Neural cell (in vitro differentiated cells): ENCODE results near the gene NEURL1.

Source experiments
- EZH2 ChIP-seq: fragments of 200-600, 300-800 bp; shearing (Covaris generic), sonication (generic); IDR thresholded peaks from 2 replicates; pipeline ENCODE4 v1.6.1; 2014; ENCODE audit warnings: antibody characterized with exemption, low read length, borderline replicate concordance, mild to moderate bottlenecking; ENCODE audit not compliant: insufficient read depth, poor library complexity, severe bottlenecking
- MXI1 ChIP-seq: fragments of 450-650 bp; conservative IDR thresholded peaks from 2 replicates; pipeline ENCODE4 v1.6.1; 2014; ENCODE audit warnings: antibody characterized with exemption, mild to moderate bottlenecking; ENCODE audit not compliant: poor library complexity, severe bottlenecking
- POLR2AphosphoS5 ChIP-seq: IDR thresholded peaks from 2 replicates; pipeline ENCODE4 v1.6.1; 2012
- RAD21 ChIP-seq: fragments of 450-650 bp; conservative IDR thresholded peaks from 2 replicates; pipeline ENCODE4 v1.6.1; 2014; ENCODE audit warnings: antibody characterized with exemption, mild to moderate bottlenecking, moderate library complexity
- TAF1 ChIP-seq: IDR thresholded peaks from 2 replicates; pipeline ENCODE4 v1.6.1; 2012; ENCODE audit warnings: low read depth
- TF ChIP-seq, protein P1 (sequence below): fragments of 450-650 bp; IDR thresholded peaks from 2 replicates; pipeline ENCODE4 v1.5.1; 2014; ENCODE audit warnings: antibody characterized with exemption, mild to moderate bottlenecking, moderate library complexity; ENCODE audit not compliant: poor library complexity, severe bottlenecking
- TF ChIP-seq, protein P2 (sequence below): IDR thresholded peaks from 2 replicates; pipeline ENCODE4 v1.6.1; 2012; ENCODE audit warnings: borderline replicate concordance

DNA sequence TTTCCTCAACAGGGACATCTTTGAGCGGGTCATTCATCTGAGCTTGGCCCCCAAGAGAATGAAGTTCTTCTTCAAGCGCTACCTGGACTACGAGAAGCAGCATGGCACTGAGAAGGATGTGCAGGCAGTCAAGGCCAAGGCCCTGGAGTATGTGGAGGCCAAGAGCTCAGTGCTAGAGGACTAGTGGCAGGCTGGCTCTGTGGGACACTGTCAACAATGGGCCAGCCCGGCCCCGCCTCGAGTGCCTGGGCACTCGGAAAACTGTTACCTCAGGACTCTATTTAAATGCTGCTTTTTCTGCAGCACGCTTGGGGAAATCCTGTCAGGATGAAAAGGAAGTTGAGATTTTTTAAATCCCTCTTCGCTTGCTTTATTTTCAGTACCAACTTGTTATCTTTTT, 48.1 kb upstream of the NEURL1 start:
- TF ChIP-seq, protein P1, sequence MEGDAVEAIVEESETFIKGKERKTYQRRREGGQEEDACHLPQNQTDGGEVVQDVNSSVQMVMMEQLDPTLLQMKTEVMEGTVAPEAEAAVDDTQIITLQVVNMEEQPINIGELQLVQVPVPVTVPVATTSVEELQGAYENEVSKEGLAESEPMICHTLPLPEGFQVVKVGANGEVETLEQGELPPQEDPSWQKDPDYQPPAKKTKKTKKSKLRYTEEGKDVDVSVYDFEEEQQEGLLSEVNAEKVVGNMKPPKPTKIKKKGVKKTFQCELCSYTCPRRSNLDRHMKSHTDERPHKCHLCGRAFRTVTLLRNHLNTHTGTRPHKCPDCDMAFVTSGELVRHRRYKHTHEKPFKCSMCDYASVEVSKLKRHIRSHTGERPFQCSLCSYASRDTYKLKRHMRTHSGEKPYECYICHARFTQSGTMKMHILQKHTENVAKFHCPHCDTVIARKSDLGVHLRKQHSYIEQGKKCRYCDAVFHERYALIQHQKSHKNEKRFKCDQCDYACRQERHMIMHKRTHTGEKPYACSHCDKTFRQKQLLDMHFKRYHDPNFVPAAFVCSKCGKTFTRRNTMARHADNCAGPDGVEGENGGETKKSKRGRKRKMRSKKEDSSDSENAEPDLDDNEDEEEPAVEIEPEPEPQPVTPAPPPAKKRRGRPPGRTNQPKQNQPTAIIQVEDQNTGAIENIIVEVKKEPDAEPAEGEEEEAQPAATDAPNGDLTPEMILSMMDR: no peak
- TF ChIP-seq MXI1: no peak
- no peak for TF ChIP-seq EZH2
- TF ChIP-seq POLR2AphosphoS5: no peak
- TF ChIP-seq TAF1: no peak
- TF ChIP-seq, protein P2, sequence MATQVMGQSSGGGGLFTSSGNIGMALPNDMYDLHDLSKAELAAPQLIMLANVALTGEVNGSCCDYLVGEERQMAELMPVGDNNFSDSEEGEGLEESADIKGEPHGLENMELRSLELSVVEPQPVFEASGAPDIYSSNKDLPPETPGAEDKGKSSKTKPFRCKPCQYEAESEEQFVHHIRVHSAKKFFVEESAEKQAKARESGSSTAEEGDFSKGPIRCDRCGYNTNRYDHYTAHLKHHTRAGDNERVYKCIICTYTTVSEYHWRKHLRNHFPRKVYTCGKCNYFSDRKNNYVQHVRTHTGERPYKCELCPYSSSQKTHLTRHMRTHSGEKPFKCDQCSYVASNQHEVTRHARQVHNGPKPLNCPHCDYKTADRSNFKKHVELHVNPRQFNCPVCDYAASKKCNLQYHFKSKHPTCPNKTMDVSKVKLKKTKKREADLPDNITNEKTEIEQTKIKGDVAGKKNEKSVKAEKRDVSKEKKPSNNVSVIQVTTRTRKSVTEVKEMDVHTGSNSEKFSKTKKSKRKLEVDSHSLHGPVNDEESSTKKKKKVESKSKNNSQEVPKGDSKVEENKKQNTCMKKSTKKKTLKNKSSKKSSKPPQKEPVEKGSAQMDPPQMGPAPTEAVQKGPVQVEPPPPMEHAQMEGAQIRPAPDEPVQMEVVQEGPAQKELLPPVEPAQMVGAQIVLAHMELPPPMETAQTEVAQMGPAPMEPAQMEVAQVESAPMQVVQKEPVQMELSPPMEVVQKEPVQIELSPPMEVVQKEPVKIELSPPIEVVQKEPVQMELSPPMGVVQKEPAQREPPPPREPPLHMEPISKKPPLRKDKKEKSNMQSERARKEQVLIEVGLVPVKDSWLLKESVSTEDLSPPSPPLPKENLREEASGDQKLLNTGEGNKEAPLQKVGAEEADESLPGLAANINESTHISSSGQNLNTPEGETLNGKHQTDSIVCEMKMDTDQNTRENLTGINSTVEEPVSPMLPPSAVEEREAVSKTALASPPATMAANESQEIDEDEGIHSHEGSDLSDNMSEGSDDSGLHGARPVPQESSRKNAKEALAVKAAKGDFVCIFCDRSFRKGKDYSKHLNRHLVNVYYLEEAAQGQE: no peak
- no peak for TF ChIP-seq RAD21
